HG02798 (cell line): ENCODE data around the gene ST6GALNAC3.
A peak's percentile ranks its signal among the peaks of the same experiment; 100 is the strongest.
"Not testable (repeated sequence)": the region's sequence is repeated elsewhere in the genome, so short reads cannot be mapped to it uniquely, and the experiment has no call there.

Experiments used
- ATAC-seq: cut with Tn5 transposase; IDR thresholded peaks from one replicate; pipeline ENCODE4 v1.9.1; 2021; ENCODE audit warnings: mild to moderate bottlenecking; ENCODE audit not compliant: unreplicated experiment, poor library complexity

ST6GALNAC3 gene

DNA sequence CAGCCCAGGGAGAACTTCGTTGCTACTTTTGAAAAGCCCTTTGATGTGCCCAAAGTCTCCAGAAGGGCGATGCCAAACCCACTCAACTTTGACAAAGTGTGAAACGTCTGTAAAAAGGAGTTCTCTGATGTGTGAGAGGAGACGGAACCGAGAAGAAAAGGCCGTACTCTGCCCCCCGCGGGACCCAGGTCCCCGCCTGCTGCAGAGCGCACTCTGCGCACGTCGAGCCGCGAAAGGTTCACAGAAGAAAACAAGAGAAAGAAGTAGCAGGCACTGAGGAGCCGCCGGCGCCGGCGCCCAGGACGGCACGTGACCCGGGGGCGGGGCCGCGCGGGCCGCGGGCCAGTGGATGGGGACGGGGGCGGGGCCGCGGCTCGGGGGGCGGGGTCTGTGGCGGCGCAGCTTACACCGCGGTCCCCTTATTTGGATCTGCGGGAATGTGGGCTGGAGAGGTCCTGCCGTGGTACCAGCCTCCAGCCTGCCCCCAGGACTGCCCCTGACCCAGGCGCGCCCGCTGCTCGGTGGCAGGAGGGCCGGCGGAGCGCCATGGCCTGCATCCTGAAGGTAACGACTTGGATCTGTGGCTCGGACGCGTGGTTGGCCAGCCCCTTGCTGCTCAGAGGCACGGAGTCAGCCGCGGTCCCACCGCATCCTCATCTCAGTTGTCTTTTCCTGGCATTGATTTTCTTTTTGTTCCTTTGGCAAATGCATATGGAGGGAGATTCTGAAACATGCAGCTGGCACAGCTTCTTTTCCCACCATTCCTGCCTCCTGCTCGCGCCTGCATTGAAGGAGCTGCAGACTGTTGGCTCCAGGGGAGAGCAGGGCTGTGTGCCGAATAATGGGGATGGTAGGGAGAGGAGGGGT is at the start of gene ST6GALNAC3:
ST6GALNAC3 (plus strand) TSS at position 426 of the 867 bp plus-strand sequence.
- peak; percentile 93 for ATAC-seq

DNA sequence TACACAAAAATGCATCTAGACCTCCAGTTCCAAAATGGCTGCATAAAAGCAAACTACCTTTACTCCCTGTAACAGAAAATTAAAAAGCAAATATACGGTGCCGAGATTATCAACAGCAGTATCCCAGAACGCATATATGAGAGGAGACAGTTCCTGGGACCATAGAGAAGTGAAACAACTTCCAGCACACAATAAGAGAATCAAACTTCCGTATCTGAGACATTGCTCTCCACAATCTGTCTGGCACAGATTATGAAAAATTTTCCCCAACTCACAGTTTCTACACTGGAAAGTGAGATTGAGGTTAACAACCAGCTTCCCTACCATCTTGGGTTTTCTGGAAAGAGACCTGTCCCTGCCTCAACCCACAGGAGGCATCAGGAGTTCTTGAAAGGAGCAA is 47.2 kb upstream of the ST6GALNAC3 start:
- ATAC-seq = no peak

DNA sequence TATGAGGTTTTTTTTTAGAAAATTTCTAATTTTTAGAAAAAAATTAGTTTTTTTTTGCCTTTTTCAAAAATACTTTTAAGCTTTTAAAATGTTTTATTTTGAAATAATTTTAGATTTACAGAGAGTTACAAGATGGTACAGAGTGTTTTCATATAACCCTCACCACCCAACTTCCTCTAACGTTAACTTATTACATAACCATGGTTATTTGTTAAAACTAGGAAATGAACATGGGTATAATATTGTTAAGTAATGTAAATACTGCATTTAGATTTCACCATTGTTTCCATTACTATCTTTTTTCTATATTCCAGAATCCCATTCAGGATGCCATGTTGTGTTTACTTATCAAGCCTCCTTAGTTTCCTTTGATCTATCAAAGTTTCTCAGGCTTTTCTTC is 45.2 kb upstream of the ST6GALNAC3 start:
- no peak for ATAC-seq

DNA sequence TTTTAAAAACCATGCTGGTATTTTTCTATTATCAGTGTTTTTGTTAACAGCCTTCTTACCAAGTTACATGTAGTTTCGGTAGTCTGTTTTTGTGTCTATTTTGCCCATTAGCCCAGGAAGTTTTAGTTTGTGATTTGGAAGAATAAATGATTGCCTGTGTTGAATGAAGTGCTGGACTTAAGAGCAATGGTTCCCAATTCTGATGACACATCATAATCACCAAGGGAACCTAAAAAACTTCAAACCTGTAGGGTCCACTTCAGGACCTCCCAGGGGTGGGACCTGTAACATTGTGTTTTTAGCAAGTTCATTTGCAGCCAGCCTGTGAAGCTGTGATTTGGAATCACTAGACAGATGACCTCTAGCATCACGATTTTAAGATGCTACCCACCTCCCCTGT is 43.0 kb upstream of the ST6GALNAC3 start:
- ATAC-seq = no peak

DNA sequence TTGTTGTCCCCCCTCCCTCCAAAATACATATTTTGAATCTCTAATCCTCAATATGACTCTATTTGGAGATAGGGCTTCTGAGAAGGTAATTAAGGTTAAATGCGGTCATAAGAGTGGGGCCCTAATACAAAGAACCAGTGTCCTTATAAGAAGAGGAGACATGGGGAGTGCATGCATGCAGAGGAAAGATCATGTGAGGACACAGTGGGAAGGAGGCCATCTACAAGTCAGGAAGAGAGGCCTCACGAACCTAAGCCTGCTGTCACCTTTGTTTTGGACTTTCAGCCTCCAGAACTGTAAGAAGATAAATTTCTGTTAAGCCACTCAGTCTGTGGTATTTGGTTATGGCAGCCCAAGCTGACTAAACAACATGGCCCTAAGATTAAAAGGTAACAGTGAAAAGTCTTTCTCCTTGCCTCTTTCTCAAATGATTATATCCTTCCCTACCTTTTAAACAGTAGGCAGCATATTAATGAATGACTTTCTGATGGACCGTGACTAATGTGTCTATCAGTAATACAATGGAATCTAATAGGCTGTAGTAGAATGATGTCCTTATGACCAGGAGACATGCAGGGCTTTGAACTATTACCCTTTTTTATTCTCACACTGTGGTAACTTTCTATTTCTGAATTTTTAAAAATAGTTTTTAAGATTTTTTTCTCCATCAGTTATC is 40.6 kb upstream of the ST6GALNAC3 start:
- ATAC-seq = no peak

DNA sequence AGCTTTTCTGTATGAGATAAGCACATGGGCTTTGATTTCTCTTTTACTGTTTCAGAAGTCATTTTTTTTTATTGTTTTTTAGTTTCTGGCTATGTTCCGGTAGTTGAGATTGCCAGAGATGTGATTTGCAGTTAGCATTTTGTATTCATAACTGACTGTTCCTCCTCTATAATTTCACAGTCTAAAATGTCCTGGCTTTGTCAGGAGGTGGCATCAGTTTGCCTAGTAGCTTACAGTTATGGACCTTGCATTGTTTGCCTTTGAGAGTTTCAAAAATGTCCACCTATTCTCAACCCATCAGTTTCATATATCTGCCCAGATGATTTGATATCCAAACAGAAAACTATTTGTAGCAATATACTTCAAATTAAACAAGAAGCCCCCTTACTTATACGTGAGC is 39.5 kb upstream of the ST6GALNAC3 start:
- no peak for ATAC-seq

DNA sequence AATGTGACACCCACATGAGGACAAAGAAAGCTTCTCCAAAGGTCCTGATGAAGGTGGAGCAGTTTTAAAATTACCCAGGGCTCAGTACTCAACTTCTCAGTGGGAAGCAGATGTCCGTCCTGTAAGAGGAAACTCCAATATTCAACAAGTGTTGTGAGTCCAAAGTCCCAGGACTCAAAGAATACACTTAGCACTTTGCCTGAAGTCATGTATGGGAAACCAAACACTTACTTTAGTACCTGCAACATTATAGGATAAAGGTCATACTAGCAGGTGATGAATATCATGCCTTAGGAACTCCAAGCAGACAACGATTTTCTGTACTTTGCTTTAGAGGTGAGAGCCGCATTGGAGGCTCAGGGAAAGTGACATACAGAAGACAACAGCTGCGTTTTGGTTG is 37.2 kb upstream of the ST6GALNAC3 start:
- no peak for ATAC-seq

DNA sequence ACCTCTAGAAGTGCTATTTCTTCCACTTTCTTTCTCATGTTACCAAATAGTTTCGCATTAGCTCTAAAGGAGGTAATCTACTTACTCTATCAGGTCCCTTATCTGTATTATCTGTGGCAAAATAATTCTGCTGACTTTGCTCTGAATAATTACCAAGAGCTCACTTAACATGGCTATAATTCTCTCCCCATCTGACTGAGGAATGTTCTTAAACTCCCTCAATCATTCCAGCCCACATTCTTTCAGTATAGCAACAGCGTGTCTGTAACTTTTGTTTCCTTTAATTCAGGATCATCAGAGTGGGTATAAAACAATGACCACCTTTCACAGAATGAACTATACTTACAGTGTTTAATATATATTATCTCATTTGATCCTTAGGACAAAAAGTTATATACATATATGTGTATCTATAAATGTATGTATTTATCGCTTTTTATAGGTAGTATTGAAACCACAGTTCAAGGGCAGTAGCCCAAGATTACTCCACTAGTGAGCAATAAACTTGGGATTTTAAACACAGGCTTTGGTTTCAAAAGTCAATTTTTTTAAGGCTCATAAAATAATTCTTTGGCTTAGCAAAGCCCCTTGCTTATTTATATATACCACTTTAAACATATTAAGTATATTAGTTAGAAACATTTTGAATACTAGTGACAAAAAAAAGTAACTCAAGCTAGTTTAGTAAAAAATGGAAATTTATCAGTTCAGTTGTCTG is 36.1 kb upstream of the ST6GALNAC3 start:
- no peak for ATAC-seq

DNA sequence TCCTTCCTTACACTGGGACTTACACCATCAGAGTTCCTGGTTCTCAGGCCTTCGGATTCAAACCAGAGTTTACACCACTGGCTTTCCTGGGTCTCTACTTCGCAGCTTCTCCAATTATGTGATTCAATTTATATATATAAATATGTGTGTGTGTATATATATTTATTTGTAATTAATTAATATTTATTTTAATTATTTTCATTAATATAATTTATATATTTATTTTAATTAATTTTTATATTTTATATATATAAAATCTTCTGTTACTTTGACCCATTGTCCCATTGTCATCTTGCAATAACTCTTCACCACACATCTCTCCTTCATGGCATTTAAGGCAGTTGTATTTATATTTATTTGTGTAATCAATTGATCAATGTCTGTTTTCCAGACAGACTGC is 28.4 kb upstream of the ST6GALNAC3 start:
- no peak for ATAC-seq

DNA sequence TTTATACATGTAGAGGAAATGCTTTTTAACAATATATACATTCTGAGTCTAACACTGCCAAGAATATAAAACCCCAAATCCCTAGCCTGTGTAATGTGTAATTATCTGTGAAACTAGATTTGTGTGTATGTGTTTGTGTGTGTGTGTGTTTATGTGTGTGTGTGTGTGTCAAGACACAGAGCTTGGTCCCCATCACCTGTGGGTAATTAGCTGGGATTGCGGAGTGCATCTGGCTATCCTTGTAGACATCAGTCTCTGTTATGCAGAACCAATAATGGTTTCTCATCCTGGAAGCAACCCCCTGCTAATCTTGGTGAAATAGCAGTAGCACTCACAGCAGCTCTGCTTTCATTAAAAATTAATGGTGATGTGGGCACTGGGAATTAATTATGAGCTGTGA is 26.3 kb upstream of the ST6GALNAC3 start:
- no peak for ATAC-seq

DNA sequence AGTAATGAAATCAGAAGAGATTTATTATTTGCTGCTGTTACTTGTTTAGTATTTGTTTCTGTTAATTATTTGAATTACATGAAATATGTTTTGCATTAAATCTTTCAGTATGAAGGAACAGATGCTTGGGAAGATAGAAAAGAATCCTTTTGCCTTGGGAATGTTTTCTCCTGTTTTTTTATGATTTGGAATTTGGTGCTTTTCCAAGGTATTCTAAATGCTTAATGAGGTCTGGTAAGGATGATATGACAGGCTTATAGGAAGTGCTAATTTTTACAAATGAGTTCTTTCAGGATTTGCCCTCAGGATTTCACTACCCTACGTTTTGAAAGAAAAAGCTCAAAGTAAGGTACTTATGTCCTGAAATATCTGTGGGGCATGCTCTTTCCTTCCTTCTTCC is 25.6 kb upstream of the ST6GALNAC3 start:
- ATAC-seq = no peak

DNA sequence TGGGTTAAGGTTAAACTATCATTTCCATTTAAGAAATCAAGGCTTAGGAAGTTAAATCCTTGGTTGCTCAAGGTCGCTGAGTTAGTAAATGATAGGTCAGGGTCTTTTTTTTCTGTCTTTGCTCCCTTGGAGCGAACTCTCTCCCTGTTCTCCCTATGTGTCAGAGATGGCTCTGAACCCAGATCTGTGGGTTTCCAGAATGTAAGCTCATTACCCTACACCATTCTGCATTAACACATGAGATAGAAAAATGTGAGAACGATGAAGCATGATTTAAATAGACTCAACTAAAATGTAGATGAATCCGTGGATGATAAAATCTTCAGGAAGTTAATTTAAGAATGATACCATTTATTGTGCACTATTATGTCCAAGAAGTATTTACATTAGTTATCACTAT is 25.0 kb upstream of the ST6GALNAC3 start:
- no peak for ATAC-seq

DNA sequence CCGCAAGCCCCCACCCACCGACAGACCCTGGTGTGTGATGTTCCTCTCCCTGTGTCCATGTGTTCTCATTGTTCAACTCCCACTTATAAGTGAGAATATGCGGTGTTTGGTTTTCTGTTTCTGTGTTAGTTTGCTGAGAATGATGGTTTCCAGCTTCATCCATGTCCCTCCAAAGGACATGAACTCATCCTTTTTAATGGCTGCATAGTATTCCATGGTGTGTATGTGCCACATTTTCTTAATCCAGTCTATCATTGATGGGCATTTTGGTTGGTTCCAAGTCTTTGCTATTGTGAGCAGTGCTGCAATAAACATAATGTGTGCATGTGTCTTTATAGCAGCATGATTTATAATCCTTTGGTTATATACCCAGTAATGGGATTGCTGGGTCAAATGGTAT is 24.5 kb upstream of the ST6GALNAC3 start:
- ATAC-seq = not testable (repeated sequence)

DNA sequence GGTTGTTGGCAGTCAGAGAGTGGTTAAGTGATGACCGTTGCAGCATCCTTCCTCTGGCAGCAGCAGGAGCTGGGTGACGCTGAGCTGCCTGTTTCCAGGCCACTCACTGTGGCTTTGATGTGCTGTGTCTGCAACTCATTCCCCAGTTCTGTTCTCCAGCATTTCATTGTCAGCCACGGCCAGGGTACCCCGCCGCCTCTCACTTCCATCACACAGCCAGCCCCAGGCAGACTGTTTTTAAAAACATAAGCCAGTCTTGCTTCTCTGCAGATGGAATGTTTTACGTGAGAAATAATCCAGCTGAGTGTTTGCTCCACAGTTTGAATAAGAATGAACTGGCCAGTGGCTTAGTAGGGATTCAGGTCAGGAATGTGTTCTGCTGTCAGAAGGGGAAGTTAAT is 21.5 kb upstream of the ST6GALNAC3 start:
- no peak for ATAC-seq

DNA sequence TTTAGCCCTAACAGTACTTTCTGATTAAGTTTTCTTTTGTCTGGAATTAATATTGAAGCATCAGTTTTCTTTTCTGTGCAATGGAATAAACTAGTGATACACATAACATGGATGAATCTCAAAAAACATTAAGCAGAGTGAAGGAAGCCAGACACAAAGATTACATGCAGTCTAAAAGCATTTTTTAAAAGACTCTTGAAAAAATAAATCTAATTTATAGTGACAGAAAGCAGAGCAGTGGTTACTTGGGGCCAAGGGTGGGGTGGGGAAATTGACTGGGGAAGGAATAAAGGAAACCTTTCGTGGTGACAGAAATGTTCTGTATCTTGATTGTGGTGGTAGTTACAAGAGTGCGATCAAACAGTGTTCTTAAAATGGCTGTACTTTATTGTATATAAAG is 20.2 kb upstream of the ST6GALNAC3 start:
- no peak for ATAC-seq

DNA sequence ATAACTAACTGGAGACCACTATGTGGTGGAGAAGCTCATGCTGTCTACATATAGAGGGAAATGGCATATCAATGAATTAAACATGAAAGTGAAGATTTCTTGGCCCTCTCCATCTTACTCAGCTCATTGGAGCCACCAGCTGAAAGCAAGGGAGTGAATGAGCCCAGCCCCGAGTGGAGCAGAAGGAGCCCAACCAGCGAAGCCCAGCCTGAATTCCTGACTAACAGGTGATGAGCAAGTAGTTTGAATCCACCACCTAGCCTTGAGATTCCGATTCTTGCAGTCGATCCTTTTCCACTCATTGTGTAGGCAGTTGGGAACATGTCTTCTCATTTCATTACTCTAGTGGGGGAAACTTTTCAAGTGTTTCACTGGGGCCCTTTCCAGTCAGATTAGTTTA is 18.6 kb upstream of the ST6GALNAC3 start:
- no peak for ATAC-seq

DNA sequence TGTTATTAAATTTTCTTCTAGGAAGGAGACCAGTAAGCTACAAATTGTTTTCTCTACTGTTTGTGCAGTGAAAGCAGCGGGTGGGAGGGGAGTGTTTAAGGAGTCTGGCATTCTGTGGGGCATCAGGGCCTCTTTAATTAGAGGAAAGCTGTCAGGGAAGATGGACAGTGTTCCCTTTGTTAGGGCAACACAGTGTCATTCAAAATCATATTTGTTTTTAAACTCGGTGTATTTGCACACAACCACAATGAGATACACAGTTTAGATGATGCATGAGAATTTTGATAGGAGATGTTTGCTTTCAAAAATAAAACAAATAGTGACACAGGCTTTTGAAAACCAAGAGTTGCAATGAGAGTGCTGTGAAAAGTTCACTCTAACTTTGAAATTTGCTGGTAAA is 15.1 kb upstream of the ST6GALNAC3 start:
- no peak for ATAC-seq

DNA sequence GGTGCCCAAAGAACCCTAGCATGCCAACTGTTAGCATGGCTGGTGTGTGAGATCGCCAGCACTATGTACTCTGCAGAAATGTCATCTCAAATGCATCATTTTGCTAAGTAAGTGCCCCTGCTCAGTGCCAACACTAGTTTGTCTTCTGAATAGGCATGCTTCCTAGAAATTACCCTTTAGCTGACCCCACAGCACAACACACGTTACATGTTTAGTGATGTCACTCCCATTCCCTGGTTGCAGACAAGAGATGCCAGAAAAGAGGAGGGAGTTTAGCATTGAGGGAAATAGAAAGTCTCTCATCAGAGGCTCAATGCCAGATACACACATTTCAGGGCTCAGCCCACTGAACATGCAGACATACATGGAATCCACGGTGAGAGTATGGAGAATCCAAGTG is 9.3 kb upstream of the ST6GALNAC3 start:
- no peak for ATAC-seq

DNA sequence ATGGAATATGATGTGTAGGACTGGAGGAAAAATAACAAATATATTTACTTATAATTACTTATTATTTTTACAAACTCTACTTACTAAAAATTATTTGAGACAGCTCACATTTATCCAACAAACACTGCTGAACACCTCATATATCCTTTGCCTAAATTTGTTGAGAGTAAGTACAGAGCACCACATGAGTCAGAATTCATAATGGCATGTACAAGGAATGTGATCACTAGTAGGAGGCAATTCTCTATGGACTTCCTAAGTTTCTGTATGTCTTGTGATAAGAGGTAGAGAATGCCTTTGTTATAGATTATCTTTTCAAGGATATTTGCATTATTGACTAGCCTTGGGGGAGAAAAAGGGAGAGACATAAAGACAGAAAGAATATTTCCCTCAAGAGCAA is 8.2 kb upstream of the ST6GALNAC3 start:
- ATAC-seq = no peak

DNA sequence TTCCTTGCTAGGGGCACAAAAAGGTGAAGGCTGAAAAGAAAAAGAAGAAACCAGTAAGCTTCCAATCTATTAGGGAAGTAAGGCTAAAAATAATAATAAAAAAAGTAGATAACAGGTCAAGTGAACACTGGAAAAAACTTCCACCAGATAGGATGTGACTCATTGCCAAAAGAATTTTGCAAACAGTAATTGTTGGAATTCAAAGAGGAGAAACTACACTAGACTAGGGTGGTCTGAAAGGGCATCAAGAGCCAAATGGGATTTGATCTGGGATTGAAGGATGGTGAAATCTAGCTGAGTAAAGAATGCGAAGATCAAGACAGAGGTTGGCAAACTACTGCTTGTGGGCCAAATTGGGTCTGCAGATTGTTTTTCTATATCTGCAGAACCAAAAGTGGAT is 6.0 kb upstream of the ST6GALNAC3 start:
- ATAC-seq = no peak

DNA sequence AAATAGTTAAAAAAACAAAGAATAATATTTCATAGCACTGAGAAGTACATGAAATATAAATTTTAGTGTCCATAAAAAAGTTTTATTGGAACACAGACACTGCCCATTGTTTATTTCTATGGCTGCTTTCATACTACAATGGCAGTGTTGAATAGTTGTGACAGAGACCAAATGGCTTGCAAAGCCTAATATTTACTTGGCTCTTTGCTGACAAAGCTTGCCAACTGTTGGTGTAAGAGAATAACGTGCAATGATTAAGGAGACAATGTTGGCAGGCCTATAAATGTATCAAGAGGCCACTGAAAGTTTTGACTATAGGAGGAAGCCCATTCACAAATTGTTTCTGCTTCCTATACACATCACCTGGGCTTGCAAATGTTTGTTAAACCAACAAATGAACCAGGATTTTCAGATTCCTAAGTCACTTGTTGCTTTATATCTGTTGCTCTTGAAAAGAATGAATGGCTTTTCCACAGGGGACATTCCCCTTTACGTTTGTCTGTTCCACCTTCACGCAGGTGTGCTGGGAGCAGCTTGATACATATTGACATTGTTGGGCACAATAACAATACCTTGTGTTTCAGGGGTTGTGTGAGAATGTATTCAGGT is 5.5 kb upstream of the ST6GALNAC3 start:
- no peak for ATAC-seq
